Esophagus squamous epithelium (tissue), 5 donors: ENCODE measurements around the gene CRTC3. TPM values are rescaled to one million over a fixed set of nuclear protein-coding genes. Genes with fewer than 3 reads are reported as not detected.
"Not testable (repeated sequence)": the region's sequence is repeated elsewhere in the genome, so short reads cannot be mapped to it uniquely, and the experiment has no call there.

Experiments
- DNase-seq: peaks from one replicate; lab custom pipeline; 2025; lab: John Stamatoyannopoulos, UW
- H3K27ac ChIP-seq, 4 donors: fragments of 200-600 bp; sonication (generic); one replicate each; pipeline ENCODE4 v1.5.1; 2016 to 2019; ENCODE audit warnings: mild to moderate bottlenecking in 1 of 4
- H3K27me3 ChIP-seq, 4 donors: fragments of 200-600 bp; sonication (generic); 1 replicate in 3 of 4; 2 replicates in 1 of 4; pipeline versions ENCODE4 v1.5.1 to v1.6.0; 2017 to 2021; ENCODE audit warnings: antibody characterized with exemption in 1 of 4
- H3K36me3 ChIP-seq, 3 donors: fragments of 200-600 bp; sonication (generic); one replicate each; pipeline ENCODE4 v1.5.1; 2016 to 2019
- H3K4me1 ChIP-seq, 3 donors: fragments of 200-600 bp; sonication (generic); one replicate each; pipeline ENCODE4 v1.5.1; 2017 to 2019
- H3K4me3 ChIP-seq, 4 donors: fragments of 200-600 bp; sonication (generic); 1 replicate in 3 of 4; 2 replicates in 1 of 4; pipeline ENCODE4 v1.5.1; 2016 to 2019; ENCODE audit warnings: mild to moderate bottlenecking in 2 of 4, moderate library complexity in 1 of 4
- H3K9me3 ChIP-seq, 3 donors: fragments of 200-600 bp; sonication (generic); one replicate each; pipeline ENCODE4 v1.5.1; 2016 to 2019
- CTCF ChIP-seq, 6 experiments: fragments of 450-650 bp in 4 of 6; fragments of 200-600 bp in 2 of 6; sonication (generic) in 2 of 6; IDR thresholded peaks; one replicate each; pipeline ENCODE4 v1.5.1; 2016 to 2019; ENCODE audit warnings: antibody characterized with exemption in 6 of 6, mild to moderate bottlenecking in 4 of 6, moderate library complexity in 4 of 6
- POLR2A ChIP-seq, 4 donors: fragments of 450-650 bp; IDR thresholded peaks; one replicate each; pipeline ENCODE4 v1.6.1; 2017; ENCODE audit warnings: antibody characterized with exemption in 4 of 4, mild to moderate bottlenecking in 4 of 4, moderate library complexity in 3 of 4
- WGBS, 2 donors: methylation state at CpG; one replicate each; pipeline ENCODE4 v1.1.5; 2018; 5-methylcytosine and 5-hydroxymethylcytosine counted together
- intact Hi-C: fragments of 100-400 bp; cut with DNase I; formaldehyde crosslinking; loops from one replicate; pipeline ENCODE4 v1.15.0; 2022
- total RNA-seq, 4 donors: library from RNA; depleted of rRNA; stranded (reverse); fragments of >200 nt; gene quantifications; one replicate each; pipeline ENCODE4 v1.1.0, GENCODE V29; 2016
- donor health status: DM: yes; HTN: yes; CAD: no.

CRTC3 gene
- total RNA-seq, 4 donors from 2014 or later = 10.0 to 33.0 (median 13.3) TPM

GRCh38 chr15:90650117-90650955 is 120.6 kb downstream of the CRTC3 start:
- Histone ChIP-seq H3K27me3 (peaks cover 0 to 6% (median 0%) of the 10 kb centered on the region in 4 donors), H3K36me3 (no peaks in the 10 kb centered on the region), H3K4me3 (no peak overlapping the region), H3K27ac (no peak overlapping the region), H3K4me1 (peaks cover 8 to 22% (median 10%) of the 10 kb centered on the region in 3 donors), H3K9me3 (no peaks in the 10 kb centered on the region)
- whole genome bisulfite sequencing, 2 donors = 60 to 72% methylated on average over 8 of the region's 8 CpGs
- no peak for TF ChIP-seq CTCF (IDR thresholded peaks at IDR 0.05)
- no peak for TF ChIP-seq POLR2A (IDR thresholded peaks at IDR 0.05)
- intact Hi-C loops = no loop called here
- no peak for DNase-seq

- intact Hi-C loops = no loop called here
- peaks cover 0 to 7% (median 0%) of the 10 kb centered on the region in 4 donors for H3K27me3 ChIP-seq
- H3K27ac ChIP-seq = no peak overlapping the region
- peaks cover 8 to 22% (median 10%) of the 10 kb centered on the region in 3 donors for H3K4me1 ChIP-seq
- WGBS, 2 donors = 90 to 94% methylated on average over 9 to 10 of the region's 14 CpGs
- H3K36me3 ChIP-seq = no peaks in the 10 kb centered on the region
- H3K4me3 ChIP-seq = no peak overlapping the region
- DNase-seq = no peak
- H3K9me3 ChIP-seq = no peaks in the 10 kb centered on the region
- TF ChIP-seq POLR2A (IDR thresholded peaks at IDR 0.05) (no peak), CTCF (IDR thresholded peaks at IDR 0.05) (no peak)
Observed at GRCh38 chr15:90650956-90651689, 121.4 kb downstream of the CRTC3 start.

GRCh38 chr15:90654233-90655136 is 124.8 kb downstream of the CRTC3 start:
- H3K27me3 ChIP-seq = peaks cover 0 to 9% (median 0%) of the 10 kb centered on the region in 4 donors
- H3K36me3 ChIP-seq = no peaks in the 10 kb centered on the region
- no peak for TF ChIP-seq POLR2A (IDR thresholded peaks at IDR 0.05)
- TF ChIP-seq CTCF (IDR thresholded peaks at IDR 0.05) = no peak
- intact Hi-C loops = no loop called here
- no peak overlapping the region for H3K27ac ChIP-seq
- no peaks in the 10 kb centered on the region for H3K9me3 ChIP-seq
- DNase-seq = no peak
- peaks cover 0 to 8% (median 0%) of the 10 kb centered on the region in 3 donors for H3K4me1 ChIP-seq
- H3K4me3 ChIP-seq = no peak overlapping the region
- 65 to 73% methylated on average over 11 of the region's 12 CpGs for WGBS, 2 donors

- H3K4me3 ChIP-seq, H3K27ac ChIP-seq, H3K27me3 ChIP-seq, DNase-seq, intact Hi-C loops, H3K9me3 ChIP-seq, H3K36me3 ChIP-seq: not testable (repeated sequence)
- peaks cover 4 to 33% (median 16%) of the 10 kb centered on the region in 3 donors for H3K4me1 ChIP-seq
- WGBS, 2 donors = 61% methylated on average over 7 of the region's 7 CpGs
Observed at GRCh38 chr15:90657520-90658172, 127.9 kb downstream of the CRTC3 start.

- H3K27me3 ChIP-seq = peaks cover 0 to 4% (median 0%) of the 10 kb centered on the region in 4 donors
- no peak for TF ChIP-seq CTCF (IDR thresholded peaks at IDR 0.05)
- TF ChIP-seq POLR2A (IDR thresholded peaks at IDR 0.05) = no peak
- WGBS, 2 donors = 81 to 90% methylated on average over 4 of the region's 4 CpGs
- H3K27ac ChIP-seq = no peak overlapping the region
- H3K4me1 ChIP-seq = peaks cover 4 to 35% (median 16%) of the 10 kb centered on the region in 3 donors
- no peaks in the 10 kb centered on the region for H3K9me3 ChIP-seq
- no peak overlapping the region for H3K4me3 ChIP-seq
- intact Hi-C loops = no loop called here
- DNase-seq = no peak
- H3K36me3 ChIP-seq = no peaks in the 10 kb centered on the region
Observed at GRCh38 chr15:90659481-90659880, 129.8 kb downstream of the CRTC3 start.
